ENCODE data around the gene DCBLD2. TPM values are rescaled to one million over a fixed set of nuclear protein-coding genes. Genes with fewer than 3 reads are reported as not detected.
A peak's percentile ranks its signal among the peaks of the same experiment; 100 is the strongest.

The DCBLD2 gene
- polyA plus RNA-seq, 1 of the 3 experiments (the other 2 are of a cell fraction), result 159 TPM

DNA sequence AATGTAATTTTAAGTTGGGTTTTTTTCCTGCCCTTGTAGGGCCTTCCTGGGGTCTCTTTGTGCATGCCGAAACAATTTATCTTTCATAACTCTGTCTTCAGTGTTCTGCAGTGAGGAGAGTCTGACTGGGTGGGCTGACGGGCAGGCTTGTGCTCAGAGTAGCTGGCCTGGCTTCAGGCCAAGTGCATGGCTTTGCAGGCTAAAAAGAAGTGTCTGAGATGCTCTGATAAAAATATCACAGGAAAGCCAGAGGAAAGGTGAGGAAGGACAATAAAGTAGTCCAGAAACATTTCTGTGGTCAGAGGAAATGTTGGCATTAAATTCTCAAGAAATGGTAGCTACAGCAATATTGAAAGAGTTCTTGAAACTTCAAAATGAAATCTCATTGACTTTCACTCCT is 112.8 kb downstream of the DCBLD2 start:
- H2AFZ ChIP-seq (ENCODE audit: low read depth), result no peak overlapping the region
- H3K9me2 ChIP-seq, result no peaks in the 10 kb centered on the region
- ChIA-PET CTCF (interaction anchor here (0.9 to 3.8 kb wide), 4 partner anchors 23 to 206 kb away, joined by 3 to 21 read pairs (median 4); no protein-coding TSS in a partner anchor), POLR2A (interaction anchor here (0.9 kb wide), 1 partner anchor 55 kb away, joined by 3 read pairs; no protein-coding TSS in a partner anchor)
- no peak overlapping the region for H3K9ac ChIP-seq
- no peaks in the 10 kb centered on the region for H3K27me3 ChIP-seq (ENCODE audit: insufficient read depth)
- H4K20me1 ChIP-seq (ENCODE audit: insufficient read depth), result peaks cover 8% of the 10 kb centered on the region; the same call in 1 of the 2 replicates
- H3K36me3 ChIP-seq (replicated peaks in 1 of 2; ENCODE audit: control insufficient read depth in 1 of 2, insufficient read depth in 2 of 2, low read length in 1 of 2), result peaks cover 3 to 60% of the 10 kb centered on the region in 2 experiments
- no peak overlapping the region for H3K4me3 ChIP-seq (ENCODE audit: low read depth in 2 of 2, low read length in 1 of 2)
- WGBS (ENCODE audit: low lambda C conversion rate), result 27% methylated on average over 2 of the region's 2 CpGs
- H3K4me2 ChIP-seq, result no peak overlapping the region
- H3K27ac ChIP-seq (ENCODE audit: low read depth in 2 of 2, low read length in 1 of 2), result peak overlapping the region; percentile 19 to 82; a peak in 3 of 4 replicates
- no peaks in the 10 kb centered on the region for H3K9me3 ChIP-seq
- peaks cover 15 to 18% of the 10 kb centered on the region in 2 experiments for H3K4me1 ChIP-seq (ENCODE audit: control insufficient read depth in 1 of 2, insufficient read depth in 2 of 2, low read depth in 1 of 2, low read length in 1 of 2)
- H3K79me2 ChIP-seq (ENCODE audit: insufficient read depth), result no peaks in the 10 kb centered on the region
- peaks cover 70% of the 10 kb centered on the region for H3F3A ChIP-seq (replicated peaks; ENCODE audit: insufficient read depth)
- DNase-seq, result peak; percentile 49
- no peak for TF ChIP-seq FOXM1 (IDR thresholded peaks at IDR 0.05; ENCODE audit: low read depth)
- TF ChIP-seq, protein P1, sequence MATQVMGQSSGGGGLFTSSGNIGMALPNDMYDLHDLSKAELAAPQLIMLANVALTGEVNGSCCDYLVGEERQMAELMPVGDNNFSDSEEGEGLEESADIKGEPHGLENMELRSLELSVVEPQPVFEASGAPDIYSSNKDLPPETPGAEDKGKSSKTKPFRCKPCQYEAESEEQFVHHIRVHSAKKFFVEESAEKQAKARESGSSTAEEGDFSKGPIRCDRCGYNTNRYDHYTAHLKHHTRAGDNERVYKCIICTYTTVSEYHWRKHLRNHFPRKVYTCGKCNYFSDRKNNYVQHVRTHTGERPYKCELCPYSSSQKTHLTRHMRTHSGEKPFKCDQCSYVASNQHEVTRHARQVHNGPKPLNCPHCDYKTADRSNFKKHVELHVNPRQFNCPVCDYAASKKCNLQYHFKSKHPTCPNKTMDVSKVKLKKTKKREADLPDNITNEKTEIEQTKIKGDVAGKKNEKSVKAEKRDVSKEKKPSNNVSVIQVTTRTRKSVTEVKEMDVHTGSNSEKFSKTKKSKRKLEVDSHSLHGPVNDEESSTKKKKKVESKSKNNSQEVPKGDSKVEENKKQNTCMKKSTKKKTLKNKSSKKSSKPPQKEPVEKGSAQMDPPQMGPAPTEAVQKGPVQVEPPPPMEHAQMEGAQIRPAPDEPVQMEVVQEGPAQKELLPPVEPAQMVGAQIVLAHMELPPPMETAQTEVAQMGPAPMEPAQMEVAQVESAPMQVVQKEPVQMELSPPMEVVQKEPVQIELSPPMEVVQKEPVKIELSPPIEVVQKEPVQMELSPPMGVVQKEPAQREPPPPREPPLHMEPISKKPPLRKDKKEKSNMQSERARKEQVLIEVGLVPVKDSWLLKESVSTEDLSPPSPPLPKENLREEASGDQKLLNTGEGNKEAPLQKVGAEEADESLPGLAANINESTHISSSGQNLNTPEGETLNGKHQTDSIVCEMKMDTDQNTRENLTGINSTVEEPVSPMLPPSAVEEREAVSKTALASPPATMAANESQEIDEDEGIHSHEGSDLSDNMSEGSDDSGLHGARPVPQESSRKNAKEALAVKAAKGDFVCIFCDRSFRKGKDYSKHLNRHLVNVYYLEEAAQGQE (IDR thresholded peaks at IDR 0.05; ENCODE audit: low read depth, low read length), result no peak
- TF ChIP-seq, protein P2, sequence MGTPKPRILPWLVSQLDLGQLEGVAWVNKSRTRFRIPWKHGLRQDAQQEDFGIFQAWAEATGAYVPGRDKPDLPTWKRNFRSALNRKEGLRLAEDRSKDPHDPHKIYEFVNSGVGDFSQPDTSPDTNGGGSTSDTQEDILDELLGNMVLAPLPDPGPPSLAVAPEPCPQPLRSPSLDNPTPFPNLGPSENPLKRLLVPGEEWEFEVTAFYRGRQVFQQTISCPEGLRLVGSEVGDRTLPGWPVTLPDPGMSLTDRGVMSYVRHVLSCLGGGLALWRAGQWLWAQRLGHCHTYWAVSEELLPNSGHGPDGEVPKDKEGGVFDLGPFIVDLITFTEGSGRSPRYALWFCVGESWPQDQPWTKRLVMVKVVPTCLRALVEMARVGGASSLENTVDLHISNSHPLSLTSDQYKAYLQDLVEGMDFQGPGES (IDR thresholded peaks at IDR 0.05; ENCODE audit: low read depth, low read length), result no peak
- TF ChIP-seq RFX5 (IDR thresholded peaks at IDR 0.05; ENCODE audit: low read length), result 0 out of 2 replicates have a peak, but pooled peaks have one; percentile 33
- TF ChIP-seq SMC3 (IDR thresholded peaks at IDR 0.05; ENCODE audit: low read depth, low read length), result peak; percentile 12; the same call in 1 of the 2 replicates
- 0 out of 4 replicates have a peak, but pooled peaks have one; percentile 21 to 35 for TF ChIP-seq EP300 (IDR thresholded peaks at IDR 0.05; ENCODE audit: borderline replicate concordance in 1 of 2, low read depth in 1 of 2, low read length in 1 of 2)
- TF ChIP-seq, protein P3, sequence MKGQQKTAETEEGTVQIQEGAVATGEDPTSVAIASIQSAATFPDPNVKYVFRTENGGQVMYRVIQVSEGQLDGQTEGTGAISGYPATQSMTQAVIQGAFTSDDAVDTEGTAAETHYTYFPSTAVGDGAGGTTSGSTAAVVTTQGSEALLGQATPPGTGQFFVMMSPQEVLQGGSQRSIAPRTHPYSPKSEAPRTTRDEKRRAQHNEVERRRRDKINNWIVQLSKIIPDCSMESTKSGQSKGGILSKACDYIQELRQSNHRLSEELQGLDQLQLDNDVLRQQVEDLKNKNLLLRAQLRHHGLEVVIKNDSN (IDR thresholded peaks at IDR 0.05; ENCODE audit: borderline replicate concordance, low read depth), result no peak
- no peak; the same call in 1 of the 2 replicates for TF ChIP-seq SIN3A (IDR thresholded peaks at IDR 0.05; ENCODE audit: borderline replicate concordance, low read depth, low read length)
- TF ChIP-seq EZH2phosphoT487 (IDR thresholded peaks at IDR 0.05; ENCODE audit: borderline replicate concordance, low read depth), result no peak
- no peak for TF ChIP-seq RXRA (IDR thresholded peaks at IDR 0.05; ENCODE audit: borderline replicate concordance, low read depth)
- TF ChIP-seq JUND (IDR thresholded peaks at IDR 0.05), result no peak; the same call in 1 of the 2 replicates
- peak; percentile 61; the same call in 1 of the 2 replicates for TF ChIP-seq MXI1 (IDR thresholded peaks at IDR 0.05; ENCODE audit: low read depth, low read length)
- TF ChIP-seq, protein P4, sequence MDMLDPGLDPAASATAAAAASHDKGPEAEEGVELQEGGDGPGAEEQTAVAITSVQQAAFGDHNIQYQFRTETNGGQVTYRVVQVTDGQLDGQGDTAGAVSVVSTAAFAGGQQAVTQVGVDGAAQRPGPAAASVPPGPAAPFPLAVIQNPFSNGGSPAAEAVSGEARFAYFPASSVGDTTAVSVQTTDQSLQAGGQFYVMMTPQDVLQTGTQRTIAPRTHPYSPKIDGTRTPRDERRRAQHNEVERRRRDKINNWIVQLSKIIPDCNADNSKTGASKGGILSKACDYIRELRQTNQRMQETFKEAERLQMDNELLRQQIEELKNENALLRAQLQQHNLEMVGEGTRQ (IDR thresholded peaks at IDR 0.05; ENCODE audit: borderline replicate concordance, low read depth, low read length), result no peak
- TF ChIP-seq, protein P5, sequence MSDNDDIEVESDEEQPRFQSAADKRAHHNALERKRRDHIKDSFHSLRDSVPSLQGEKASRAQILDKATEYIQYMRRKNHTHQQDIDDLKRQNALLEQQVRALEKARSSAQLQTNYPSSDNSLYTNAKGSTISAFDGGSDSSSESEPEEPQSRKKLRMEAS (IDR thresholded peaks at IDR 0.05; ENCODE audit: low read depth), result no peak
- no peak; the same call in 1 of the 2 replicates for TF ChIP-seq FOSL2 (IDR thresholded peaks at IDR 0.05; ENCODE audit: borderline replicate concordance, low read depth)
- no peak for TF ChIP-seq POLR2AphosphoS5 (IDR thresholded peaks at IDR 0.05; ENCODE audit: low read depth, low read length)
- TF ChIP-seq TCF12 (IDR thresholded peaks at IDR 0.05), result peak; percentile 51; the same call in 1 of the 2 replicates
- TF ChIP-seq FOXJ3 (CRISPR knock-in tag; IDR thresholded peaks at IDR 0.05), result no peak
- TF ChIP-seq GABPA (IDR thresholded peaks at IDR 0.05; ENCODE audit: low read depth), result no peak
- no peak for TF ChIP-seq MEF2A (IDR thresholded peaks at IDR 0.05; ENCODE audit: borderline replicate concordance, low read depth)
- TF ChIP-seq GATA2 (CRISPR knock-in tag; IDR thresholded peaks at IDR 0.05), result peak; percentile 56
- TF ChIP-seq, protein P6, sequence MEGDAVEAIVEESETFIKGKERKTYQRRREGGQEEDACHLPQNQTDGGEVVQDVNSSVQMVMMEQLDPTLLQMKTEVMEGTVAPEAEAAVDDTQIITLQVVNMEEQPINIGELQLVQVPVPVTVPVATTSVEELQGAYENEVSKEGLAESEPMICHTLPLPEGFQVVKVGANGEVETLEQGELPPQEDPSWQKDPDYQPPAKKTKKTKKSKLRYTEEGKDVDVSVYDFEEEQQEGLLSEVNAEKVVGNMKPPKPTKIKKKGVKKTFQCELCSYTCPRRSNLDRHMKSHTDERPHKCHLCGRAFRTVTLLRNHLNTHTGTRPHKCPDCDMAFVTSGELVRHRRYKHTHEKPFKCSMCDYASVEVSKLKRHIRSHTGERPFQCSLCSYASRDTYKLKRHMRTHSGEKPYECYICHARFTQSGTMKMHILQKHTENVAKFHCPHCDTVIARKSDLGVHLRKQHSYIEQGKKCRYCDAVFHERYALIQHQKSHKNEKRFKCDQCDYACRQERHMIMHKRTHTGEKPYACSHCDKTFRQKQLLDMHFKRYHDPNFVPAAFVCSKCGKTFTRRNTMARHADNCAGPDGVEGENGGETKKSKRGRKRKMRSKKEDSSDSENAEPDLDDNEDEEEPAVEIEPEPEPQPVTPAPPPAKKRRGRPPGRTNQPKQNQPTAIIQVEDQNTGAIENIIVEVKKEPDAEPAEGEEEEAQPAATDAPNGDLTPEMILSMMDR (IDR thresholded peaks at IDR 0.05), result no peak
- TF ChIP-seq NRF1 (IDR thresholded peaks at IDR 0.05; ENCODE audit: low read depth, low read length), result no peak
- peak; percentile 82 for TF ChIP-seq NFIC (IDR thresholded peaks at IDR 0.05; ENCODE audit: borderline replicate concordance)
- TF ChIP-seq RCOR1 (IDR thresholded peaks at IDR 0.05; ENCODE audit: low read length), result 0 out of 2 replicates have a peak, but pooled peaks have one; percentile 43
